Vagina (tissue), 2 donors: ENCODE measurements around the gene POU2F2. TPM values are rescaled to one million over a fixed set of nuclear protein-coding genes. Genes with fewer than 3 reads are reported as not detected.

ENCODE experiments used
- DNase-seq, 2 donors: peaks; one replicate each; pipeline ENCODE4 v3.0.0-alpha.2; 2017; ENCODE audit errors: extremely low spot score in 2 of 2
- H3K27ac ChIP-seq: fragments of 200-600 bp; sonication (generic); one replicate; pipeline ENCODE4 v1.5.1; 2019
- H3K27me3 ChIP-seq: fragments of 200-600 bp; sonication (generic); one replicate; pipeline ENCODE4 v1.5.1; 2019
- H3K36me3 ChIP-seq, 2 donors: fragments of 200-600 bp; sonication (generic); one replicate each; pipeline ENCODE4 v1.5.1; 2017 to 2019
- H3K4me1 ChIP-seq: fragments of 200-600 bp; sonication (generic); one replicate; pipeline ENCODE4 v1.5.1; 2019
- H3K4me3 ChIP-seq, 2 donors: fragments of 200-600 bp; sonication (generic); 1 replicate in 1 of 2; 2 replicates in 1 of 2; pipeline ENCODE4 v1.5.1; 2016 to 2019
- H3K9me3 ChIP-seq: fragments of 200-600 bp; sonication (generic); one replicate; pipeline ENCODE4 v1.5.1; 2019
- CTCF ChIP-seq, 3 experiments: fragments of 450-650 bp in 2 of 3; fragments of 200-600 bp in 1 of 3; sonication (generic) in 1 of 3; IDR thresholded peaks; one replicate each; pipeline ENCODE4 v1.5.1; 2017 to 2019; ENCODE audit warnings: antibody characterized with exemption in 3 of 3, mild to moderate bottlenecking in 2 of 3, moderate library complexity in 2 of 3
- POLR2A ChIP-seq, 2 donors: fragments of 450-650 bp; IDR thresholded peaks; one replicate each; pipeline ENCODE4 v1.6.1; 2017; ENCODE audit warnings: antibody characterized with exemption in 2 of 2, mild to moderate bottlenecking in 2 of 2, moderate library complexity in 2 of 2
- POLR2AphosphoS5 ChIP-seq, 2 donors: sonication (generic); formaldehyde crosslinking; IDR thresholded peaks; one replicate each; pipeline ENCODE4 v1.9.0; 2017; ENCODE audit warnings: antibody characterized with exemption in 2 of 2, mild to moderate bottlenecking in 2 of 2, low read depth in 1 of 2; ENCODE audit not compliant: insufficient read depth in 1 of 2
- intact Hi-C: fragments of 100-400 bp; cut with DNase I; formaldehyde crosslinking; loops from one replicate; pipeline ENCODE4 v1.15.1; 2023
- total RNA-seq: library from RNA; depleted of rRNA; stranded (reverse); fragments of >200 nt; gene quantifications from one replicate; pipeline ENCODE4 v1.2.3, GENCODE V29; 2016

The POU2F2 gene
- total RNA-seq, 1 donor from 2014 or later, result 0.74 TPM

GRCh38 chr19:42172261-42172660 lies 40.0 kb upstream of the POU2F2 start:
- Histone ChIP-seq H3K27me3 (no peaks in the 10 kb centered on the region), H3K36me3 (no peaks in the 10 kb centered on the region), H3K27ac (no peak overlapping the region), H3K9me3 (no peaks in the 10 kb centered on the region), H3K4me1 (peaks cover 13% of the 10 kb centered on the region), H3K4me3 (no peak overlapping the region)
- intact Hi-C loops, result no loop called here
- no peak for TF ChIP-seq POLR2AphosphoS5 (IDR thresholded peaks at IDR 0.05; ENCODE audit: insufficient read depth in 1 of 2, low read depth in 1 of 2)
- TF ChIP-seq CTCF (IDR thresholded peaks at IDR 0.05), result no peak
- TF ChIP-seq POLR2A (IDR thresholded peaks at IDR 0.05), result no peak
- no peak for DNase-seq

- no peak for DNase-seq
- H3K4me3 ChIP-seq, result no peak overlapping the region
- peaks cover 4% of the 10 kb centered on the region for H3K4me1 ChIP-seq
- intact Hi-C loops, result no loop called here
- H3K27ac ChIP-seq, result no peak overlapping the region
- H3K36me3 ChIP-seq, result no peaks in the 10 kb centered on the region
- no peaks in the 10 kb centered on the region for H3K9me3 ChIP-seq
- no peak for TF ChIP-seq POLR2A (IDR thresholded peaks at IDR 0.05)
- TF ChIP-seq POLR2AphosphoS5 (IDR thresholded peaks at IDR 0.05; ENCODE audit: insufficient read depth in 1 of 2, low read depth in 1 of 2), result no peak
- no peak for TF ChIP-seq CTCF (IDR thresholded peaks at IDR 0.05)
- no peaks in the 10 kb centered on the region for H3K27me3 ChIP-seq
These were observed 38.5 kb upstream of the POU2F2 start for GRCh38 chr19:42170715-42171114.

GRCh38 chr19:42169486-42170413 lies 37.5 kb upstream of the POU2F2 start:
- Histone ChIP-seq H3K9me3 (no peaks in the 10 kb centered on the region), H3K27ac (no peak overlapping the region), H3K36me3 (no peaks in the 10 kb centered on the region), H3K27me3 (no peaks in the 10 kb centered on the region), H3K4me1 (no peaks in the 10 kb centered on the region), H3K4me3 (no peak overlapping the region)
- DNase-seq, result no peak
- intact Hi-C loops, result no loop called here
- TF ChIP-seq CTCF (IDR thresholded peaks at IDR 0.05), result no peak
- TF ChIP-seq POLR2A (IDR thresholded peaks at IDR 0.05), result no peak
- TF ChIP-seq POLR2AphosphoS5 (IDR thresholded peaks at IDR 0.05; ENCODE audit: insufficient read depth in 1 of 2, low read depth in 1 of 2), result no peak

GRCh38 chr19:42168206-42168605 lies 36.0 kb upstream of the POU2F2 start:
- H3K4me3 ChIP-seq, result no peak overlapping the region
- H3K27me3 ChIP-seq, result no peaks in the 10 kb centered on the region
- intact Hi-C loops, result no loop called here
- no peaks in the 10 kb centered on the region for H3K4me1 ChIP-seq
- no peak overlapping the region for H3K27ac ChIP-seq
- no peak for TF ChIP-seq POLR2AphosphoS5 (IDR thresholded peaks at IDR 0.05; ENCODE audit: insufficient read depth in 1 of 2, low read depth in 1 of 2)
- no peak for TF ChIP-seq CTCF (IDR thresholded peaks at IDR 0.05)
- no peak for TF ChIP-seq POLR2A (IDR thresholded peaks at IDR 0.05)
- no peaks in the 10 kb centered on the region for H3K9me3 ChIP-seq
- DNase-seq, result no peak
- no peaks in the 10 kb centered on the region for H3K36me3 ChIP-seq

- no peaks in the 10 kb centered on the region for H3K4me1 ChIP-seq
- H3K27me3 ChIP-seq, result no peaks in the 10 kb centered on the region
- TF ChIP-seq POLR2A (IDR thresholded peaks at IDR 0.05), result no peak
- TF ChIP-seq CTCF (IDR thresholded peaks at IDR 0.05), result no peak
- TF ChIP-seq POLR2AphosphoS5 (IDR thresholded peaks at IDR 0.05; ENCODE audit: insufficient read depth in 1 of 2, low read depth in 1 of 2), result no peak
- DNase-seq, result no peak
- H3K4me3 ChIP-seq, result no peak overlapping the region
- H3K9me3 ChIP-seq, result no peaks in the 10 kb centered on the region
- H3K27ac ChIP-seq, result no peak overlapping the region
- intact Hi-C loops, result no loop called here
- H3K36me3 ChIP-seq, result no peaks in the 10 kb centered on the region
These were observed 34.1 kb upstream of the POU2F2 start for GRCh38 chr19:42166316-42166715.
